HUES64 (cell line): Measurements from ENCODE around the gene PTGIS.
A peak's percentile ranks its signal among the peaks of the same experiment; 100 is the strongest.

Source experiments
- H3K27ac ChIP-seq: 2 replicates; pipeline ENCODE4 v1.7.0; 2013; ENCODE audit warnings: low read depth, low read length, inconsistent platforms
- H3K27me3 ChIP-seq: 2 replicates; pipeline ENCODE4 v1.6.1; 2013; ENCODE audit warnings: mild to moderate bottlenecking, low read length; ENCODE audit not compliant: insufficient read depth
- H3K36me3 ChIP-seq: 2 replicates; pipeline ENCODE4 v1.6.1; 2013; ENCODE audit warnings: mild to moderate bottlenecking, low read length; ENCODE audit not compliant: insufficient read depth
- H3K4me1 ChIP-seq: 2 replicates; pipeline ENCODE4 v1.6.1; 2013; ENCODE audit warnings: mild to moderate bottlenecking, low read length, moderate library complexity; ENCODE audit not compliant: insufficient read depth
- H3K4me3 ChIP-seq: 2 replicates; pipeline ENCODE4 v1.5.1; 2013; ENCODE audit warnings: mild to moderate bottlenecking, low read length, moderate library complexity
- H3K9ac ChIP-seq: 2 replicates; pipeline ENCODE4 v1.6.1; 2013; ENCODE audit warnings: mild to moderate bottlenecking, low read depth, low read length
- H3K9me3 ChIP-seq: 2 replicates; pipeline ENCODE4 v1.6.1; 2013; ENCODE audit warnings: low read depth, low read length; ENCODE audit not compliant: insufficient read depth
- WGBS: fragments of 150-250, 120-280 bp; methylation state at CpG from one replicate; pipeline ENCODE4 v1.1.7; 2013; ENCODE audit warnings: missing lambda C conversion rate; 5-methylcytosine and 5-hydroxymethylcytosine counted together

Gene PTGIS

DNA sequence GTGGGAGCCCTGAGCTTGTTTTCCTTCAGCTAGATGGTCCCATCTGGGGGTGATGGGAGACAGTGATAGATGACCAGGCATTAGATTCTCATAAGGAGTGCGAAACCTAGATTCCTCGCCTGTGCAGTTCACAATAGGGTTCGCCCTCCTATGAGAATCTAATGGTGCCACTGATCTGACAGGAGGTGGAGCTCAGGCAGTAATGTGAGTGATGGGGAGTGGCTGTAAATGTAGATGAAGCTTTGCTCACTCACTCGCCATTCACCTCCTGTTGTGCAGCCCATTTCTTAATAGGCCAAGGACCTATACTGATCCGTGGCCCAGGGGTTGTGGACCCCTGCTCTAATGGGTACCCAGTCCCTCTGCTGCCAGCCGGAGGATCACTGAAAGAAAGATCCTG is 64.8 kb downstream of the PTGIS start:
- WGBS = 71% methylated on average over 6 of the region's 6 CpGs
- H3K9ac ChIP-seq = no peak overlapping the region
- no peaks in the 10 kb centered on the region for H3K9me3 ChIP-seq
- peaks cover 7% of the 10 kb centered on the region; the same call in 1 of the 2 replicates for H3K4me1 ChIP-seq
- no peaks in the 10 kb centered on the region for H3K27me3 ChIP-seq
- H3K4me3 ChIP-seq = no peak overlapping the region
- peaks cover 6% of the 10 kb centered on the region; the same call in 1 of the 2 replicates for H3K36me3 ChIP-seq
- H3K27ac ChIP-seq = no peak overlapping the region

DNA sequence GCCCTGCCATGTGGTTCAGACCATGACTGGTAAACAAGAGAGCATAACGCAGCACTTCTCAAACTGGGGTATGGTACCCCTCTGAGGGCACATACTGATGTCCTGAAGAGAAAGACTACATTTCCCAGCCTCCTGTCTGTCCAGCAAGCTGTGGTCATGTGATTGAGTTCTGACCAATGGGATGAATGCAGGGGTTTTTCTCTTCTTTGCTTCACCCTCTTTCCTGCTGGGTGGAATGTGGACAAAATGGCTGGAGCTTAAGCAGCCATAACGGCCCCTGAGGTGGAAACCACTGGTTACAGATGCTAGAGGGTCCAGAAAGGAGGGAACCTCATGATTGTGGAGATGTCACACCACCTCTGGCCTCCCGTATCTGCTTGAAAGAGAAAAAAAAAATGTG is 66.0 kb downstream of the PTGIS start:
- Histone ChIP-seq H3K4me1 (peaks cover 8% of the 10 kb centered on the region; the same call in 1 of the 2 replicates), H3K27me3 (no peaks in the 10 kb centered on the region), H3K9ac (no peak overlapping the region), H3K27ac (no peak overlapping the region), H3K9me3 (no peaks in the 10 kb centered on the region), H3K4me3 (no peak overlapping the region), H3K36me3 (peaks cover 4% of the 10 kb centered on the region; the same call in 1 of the 2 replicates)
- 88% methylated on average over 3 of the region's 3 CpGs for WGBS

DNA sequence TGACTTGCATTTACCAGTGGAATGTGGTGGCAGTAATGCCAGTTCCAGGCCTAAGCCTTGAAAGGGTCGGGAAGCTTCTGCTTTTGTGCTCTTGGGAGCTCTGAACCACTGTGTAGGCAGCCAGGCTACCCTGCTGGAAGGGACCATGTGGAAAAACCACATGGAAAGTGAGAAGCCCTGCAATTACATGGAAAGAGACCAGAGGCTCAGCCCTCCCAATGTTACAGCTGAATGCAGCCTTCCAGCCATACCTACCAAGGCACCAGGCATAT is 70.6 kb downstream of the PTGIS start:
- Histone ChIP-seq H3K9ac (no peak overlapping the region), H3K4me1 (peaks cover 6% of the 10 kb centered on the region; the same call in 1 of the 2 replicates), H3K36me3 (no peaks in the 10 kb centered on the region), H3K9me3 (no peaks in the 10 kb centered on the region), H3K27me3 (no peaks in the 10 kb centered on the region), H3K4me3 (no peak overlapping the region), H3K27ac (no peak overlapping the region)
- WGBS = 68% methylated on average over 1 of the region's 1 CpG

DNA sequence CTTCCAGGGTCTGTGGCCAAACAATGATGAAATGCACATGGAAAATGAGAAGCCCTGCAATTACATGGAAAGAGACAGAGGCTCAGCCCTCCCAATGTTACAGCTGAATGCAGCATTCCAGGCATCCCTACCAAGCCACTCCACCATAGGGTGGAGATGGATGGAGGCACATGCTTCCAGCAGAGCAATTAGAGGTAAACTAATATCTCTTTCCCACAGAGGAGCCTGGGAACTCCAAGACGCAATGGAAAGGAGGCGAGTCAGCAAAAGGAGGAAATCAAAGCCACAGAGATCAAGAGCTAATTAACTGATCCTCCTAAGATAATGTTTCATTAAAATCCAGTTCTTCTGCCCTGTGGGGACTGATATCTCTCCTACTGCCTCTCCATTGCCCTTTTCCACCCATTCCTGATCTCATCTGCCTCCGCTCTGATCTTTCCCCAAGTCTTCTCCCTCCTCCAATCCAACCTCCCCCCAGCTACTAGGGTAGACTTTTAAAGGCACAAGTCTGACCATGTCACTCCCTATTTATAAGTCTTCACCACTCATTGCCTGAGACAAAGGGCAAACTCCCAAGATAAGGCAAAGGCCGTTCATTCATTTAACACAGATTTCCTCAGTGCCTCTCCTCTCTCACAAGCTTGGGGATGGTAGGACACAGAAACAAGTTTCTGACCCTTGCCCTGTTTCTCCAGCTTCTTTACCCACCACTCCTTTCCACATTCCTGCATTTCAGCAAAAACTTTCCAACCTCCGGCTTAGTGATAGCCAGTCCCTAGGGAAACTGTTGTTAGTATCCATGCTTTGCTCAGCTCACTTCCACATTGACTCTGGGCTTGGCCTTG is 71.2 kb downstream of the PTGIS start:
- H3K36me3 ChIP-seq = no peaks in the 10 kb centered on the region
- no peaks in the 10 kb centered on the region for H3K27me3 ChIP-seq
- no peak overlapping the region for H3K27ac ChIP-seq
- H3K9ac ChIP-seq = no peak overlapping the region
- H3K4me1 ChIP-seq = peaks cover 6% of the 10 kb centered on the region; the same call in 1 of the 2 replicates
- 88% methylated on average over 5 of the region's 5 CpGs for WGBS
- H3K9me3 ChIP-seq = no peaks in the 10 kb centered on the region
- H3K4me3 ChIP-seq = no peak overlapping the region

DNA sequence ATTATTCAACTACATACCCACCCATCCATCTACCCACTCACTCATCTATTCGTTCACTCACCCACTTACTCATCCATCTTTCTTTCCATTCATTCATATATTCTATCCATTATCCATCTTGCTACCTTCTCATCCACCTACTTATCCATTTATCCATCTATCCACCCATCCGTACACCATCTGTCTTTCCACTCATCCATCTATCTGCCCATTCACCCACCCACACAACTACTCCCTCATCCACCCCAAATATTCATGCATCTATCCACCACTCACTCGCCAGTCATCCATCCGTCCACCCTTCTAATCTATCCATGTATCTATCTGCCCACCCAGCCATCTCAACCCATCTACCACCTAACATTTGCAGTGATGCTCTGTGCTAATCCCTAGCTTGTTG is 71.9 kb downstream of the PTGIS start:
- Histone ChIP-seq H3K9me3 (no peaks in the 10 kb centered on the region), H3K4me1 (peaks cover 6% of the 10 kb centered on the region; the same call in 1 of the 2 replicates)
- 91% methylated on average over 4 of the region's 4 CpGs for WGBS

DNA sequence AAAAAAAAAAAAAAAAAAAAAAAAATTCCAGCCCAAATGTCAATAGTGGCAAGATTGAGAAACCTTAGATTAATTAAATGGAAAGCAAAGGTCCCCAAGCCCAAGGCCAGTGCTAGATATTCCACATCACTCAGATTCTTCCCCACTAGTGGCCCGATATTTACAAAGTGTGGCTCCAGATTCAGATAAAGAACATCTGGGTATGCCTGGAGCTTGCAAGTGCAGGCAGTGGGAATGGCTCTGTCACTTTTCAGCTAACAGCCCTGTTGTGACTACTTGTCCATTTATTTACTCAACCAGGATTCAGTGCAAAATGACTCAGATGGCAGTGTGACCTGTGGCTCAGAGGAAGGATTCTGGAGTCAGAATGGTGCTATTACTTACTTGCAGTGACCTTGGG is 77.2 kb downstream of the PTGIS start:
- WGBS = 88% methylated on average over 1 of the region's 1 CpG
- Histone ChIP-seq H3K9ac (no peak overlapping the region), H3K4me3 (no peak overlapping the region), H3K27me3 (peaks cover 28% of the 10 kb centered on the region; the same call in 1 of the 2 replicates), H3K9me3 (no peaks in the 10 kb centered on the region), H3K36me3 (no peaks in the 10 kb centered on the region), H3K4me1 (no peaks in the 10 kb centered on the region), H3K27ac (no peak overlapping the region)

More for the DNA sequence above, 71.9 kb downstream of the PTGIS start:
- H3K9ac ChIP-seq = no peak overlapping the region
- no peak overlapping the region for H3K27ac ChIP-seq
- H3K4me3 ChIP-seq = no peak overlapping the region
- H3K27me3 ChIP-seq = no peaks in the 10 kb centered on the region
- H3K36me3 ChIP-seq = no peaks in the 10 kb centered on the region

DNA sequence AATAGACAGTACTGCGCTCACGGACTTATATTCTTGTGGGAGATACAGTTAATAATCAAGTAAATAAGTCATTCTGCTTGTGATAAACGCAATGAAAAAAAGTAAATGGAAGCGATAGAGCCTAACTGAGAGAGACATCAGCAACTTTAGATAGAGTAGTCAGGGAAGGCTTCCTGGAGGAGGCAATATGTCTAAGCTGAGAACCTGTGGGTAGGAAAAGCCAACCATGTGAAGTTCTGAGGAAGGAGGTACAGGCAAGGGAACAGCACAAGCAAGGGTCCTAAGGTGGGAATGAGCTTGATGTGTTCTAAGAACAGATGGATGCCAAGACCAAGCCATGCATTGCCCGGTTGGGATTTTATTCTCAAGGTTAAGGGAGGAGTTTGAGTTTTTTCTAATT is 78.2 kb downstream of the PTGIS start:
- Histone ChIP-seq H3K4me3 (no peak overlapping the region), H3K4me1 (no peaks in the 10 kb centered on the region), H3K36me3 (no peaks in the 10 kb centered on the region), H3K9me3 (no peaks in the 10 kb centered on the region), H3K9ac (no peak overlapping the region), H3K27ac (no peak overlapping the region), H3K27me3 (peaks cover 38% of the 10 kb centered on the region)
- WGBS = 92% methylated on average over 5 of the region's 5 CpGs

DNA sequence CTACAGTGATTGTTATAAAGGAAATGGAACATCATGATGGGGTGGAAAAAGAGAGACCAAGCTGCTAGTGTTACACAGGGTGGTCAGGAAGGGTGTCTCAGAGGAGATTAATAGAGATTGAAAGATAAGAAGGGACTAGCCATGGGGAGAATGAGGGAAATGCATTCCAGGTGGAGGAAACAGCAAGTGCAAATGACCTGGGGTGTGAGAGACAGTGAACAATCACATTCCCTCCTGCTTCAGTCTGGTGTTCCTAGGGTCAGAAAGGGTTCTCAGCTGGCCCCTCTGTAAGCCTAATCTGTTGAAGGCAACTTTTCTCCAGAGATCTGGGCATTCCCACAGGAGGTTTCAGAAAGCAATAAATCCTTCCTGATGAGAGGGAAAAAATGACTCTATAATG is 81.9 kb downstream of the PTGIS start:
- no peaks in the 10 kb centered on the region for H3K4me1 ChIP-seq
- H3K9me3 ChIP-seq = no peaks in the 10 kb centered on the region
- no peak overlapping the region for H3K9ac ChIP-seq
- peaks cover 65% of the 10 kb centered on the region for H3K27me3 ChIP-seq
- no peaks in the 10 kb centered on the region for H3K36me3 ChIP-seq
- H3K4me3 ChIP-seq = no peak overlapping the region
- H3K27ac ChIP-seq = no peak overlapping the region

DNA sequence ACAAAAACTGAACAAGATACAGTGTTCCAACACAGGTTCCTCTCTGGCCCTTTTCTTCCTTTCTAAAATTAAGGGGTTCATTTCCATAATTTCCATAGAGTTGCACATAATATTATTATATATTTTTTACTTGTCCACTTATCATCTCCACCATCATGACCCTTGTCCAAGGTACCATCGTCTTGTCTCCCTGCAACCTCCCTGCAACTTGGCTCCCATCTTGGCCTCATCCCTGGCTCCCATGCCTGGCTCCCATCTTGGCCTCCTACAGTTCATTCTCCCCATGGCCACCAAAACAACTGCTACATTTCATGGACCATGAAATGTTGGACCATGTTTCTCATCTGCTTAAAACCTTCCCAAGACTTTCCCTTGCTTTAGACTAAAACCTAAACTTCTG is 82.4 kb downstream of the PTGIS start:
- H3K27ac ChIP-seq = no peak overlapping the region
- H3K4me1 ChIP-seq = no peaks in the 10 kb centered on the region
- H3K4me3 ChIP-seq = no peak overlapping the region
- no peak overlapping the region for H3K9ac ChIP-seq
- H3K9me3 ChIP-seq = no peaks in the 10 kb centered on the region
- no peaks in the 10 kb centered on the region for H3K36me3 ChIP-seq
- 78% methylated on average over 1 of the region's 1 CpG for WGBS
- H3K27me3 ChIP-seq = peaks cover 65% of the 10 kb centered on the region

DNA sequence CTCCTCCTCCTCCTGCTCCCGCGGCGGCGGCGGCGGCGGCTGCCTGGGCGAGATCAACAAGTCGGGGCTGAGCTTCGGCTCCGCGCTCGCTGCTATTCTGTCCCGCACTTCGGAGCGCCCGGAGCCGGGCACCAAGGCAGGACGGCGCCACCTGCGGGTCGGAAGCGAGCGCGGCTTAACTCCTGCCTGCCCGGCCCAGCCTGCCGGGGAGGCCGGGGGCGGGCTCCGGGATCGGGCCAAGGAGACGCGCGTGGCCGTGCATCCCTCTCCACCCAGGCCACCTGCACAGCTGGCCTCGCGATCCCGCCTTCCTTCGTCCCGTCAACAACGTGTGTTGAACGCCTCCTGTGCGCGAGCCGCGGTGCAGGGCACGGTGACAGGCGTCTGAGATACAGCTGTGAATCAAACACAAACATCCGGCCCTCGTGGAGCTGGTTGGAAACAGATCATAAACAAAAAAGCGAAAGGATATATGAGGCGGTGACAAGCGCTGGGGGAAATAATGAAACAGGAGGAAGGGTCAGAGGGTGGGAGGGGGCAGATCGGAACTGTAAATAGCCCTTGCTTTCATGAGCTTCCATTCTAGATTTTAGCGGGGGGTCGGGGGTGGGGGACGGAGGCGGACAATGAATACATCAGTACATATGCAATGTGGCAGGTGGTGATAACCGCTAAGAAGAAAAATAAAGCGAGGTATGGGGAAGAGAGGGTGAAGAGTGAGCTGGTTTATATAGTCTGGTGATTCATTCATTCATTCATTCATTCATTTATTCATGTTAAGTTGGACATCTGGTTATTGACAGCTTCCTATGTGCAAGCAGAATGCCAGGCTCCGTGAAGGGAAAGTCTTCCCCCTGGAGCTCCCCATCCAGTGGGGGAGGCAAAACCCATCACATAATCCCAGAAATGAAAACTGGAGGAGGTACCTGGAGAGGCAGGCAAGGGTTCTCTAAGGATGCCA is 83.5 kb downstream of the PTGIS start:
- Histone ChIP-seq H3K36me3 (no peaks in the 10 kb centered on the region), H3K9ac (peak overlapping the region; percentile 70; the same call in 1 of the 2 replicates), H3K27me3 (peaks cover 65% of the 10 kb centered on the region), H3K27ac (no peak overlapping the region), H3K4me3 (peak overlapping the region; percentile 65), H3K9me3 (no peaks in the 10 kb centered on the region), H3K4me1 (no peaks in the 10 kb centered on the region)
- WGBS = 3% methylated on average over 61 of the region's 61 CpGs

DNA sequence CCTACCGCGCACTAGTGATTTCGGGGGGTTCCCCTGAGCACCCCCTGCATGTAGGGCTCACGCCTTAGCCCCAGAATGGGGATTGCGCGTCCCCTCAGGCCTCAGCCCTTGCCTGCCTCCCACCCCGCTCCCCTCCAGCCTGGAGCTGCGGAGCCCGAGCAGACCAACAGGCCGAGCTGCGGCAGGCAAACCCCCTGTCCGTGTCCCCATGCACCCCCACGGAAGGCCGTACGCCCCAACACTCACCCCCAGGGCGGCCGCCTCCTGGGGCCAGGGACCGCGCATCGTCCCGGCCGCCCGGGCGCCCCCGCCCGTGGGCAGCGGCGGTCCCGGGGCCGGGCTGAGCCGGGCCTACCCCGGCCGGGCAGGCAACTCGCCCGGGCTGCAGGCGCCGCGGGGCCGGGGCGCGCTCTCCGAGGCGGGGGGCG is 84.2 kb downstream of the PTGIS start:
- Histone ChIP-seq H3K27ac (no peak overlapping the region), H3K27me3 (peaks cover 65% of the 10 kb centered on the region), H3K9me3 (no peaks in the 10 kb centered on the region), H3K4me1 (no peaks in the 10 kb centered on the region), H3K4me3 (peak overlapping the region; percentile 65), H3K36me3 (no peaks in the 10 kb centered on the region), H3K9ac (no peak overlapping the region)
- WGBS = under 1% methylated on average over 44 of the region's 44 CpGs
